OCI-LY1 (cell line): Measurements from ENCODE around the gene MBD3L2B.

Experiments used
- CTCF ChIP-seq: fragments of 200-600 bp; sonication (generic), shearing (Covaris generic); IDR thresholded peaks from 2 replicates; pipeline ENCODE4 v1.5.1; 2017; ENCODE audit warnings: mild to moderate bottlenecking, antibody characterized with exemption, low read length, moderate library complexity, mixed read lengths
- EZH2 ChIP-seq: fragments of 200-600 bp; sonication (generic), shearing (Covaris generic); IDR thresholded peaks from 2 replicates; pipeline ENCODE4 v1.8.0; 2017; ENCODE audit warnings: borderline replicate concordance, mixed run types, mild to moderate bottlenecking, antibody characterized with exemption, low read length, moderate library complexity, mixed read lengths

GRCh38 chr19:7013678-7014077, 7.6 kb downstream of the MBD3L2B start:
- TF ChIP-seq CTCF, result no peak
- no peak for TF ChIP-seq EZH2
